Measurements from ENCODE around the gene FBXL17. TPM values are rescaled to one million over a fixed set of nuclear protein-coding genes. Genes with fewer than 3 reads are reported as not detected.

Gene FBXL17
- total RNA-seq, 3 donors from 2014 or later: 22.6 to 31.3 (median 28.8) TPM

DNA sequence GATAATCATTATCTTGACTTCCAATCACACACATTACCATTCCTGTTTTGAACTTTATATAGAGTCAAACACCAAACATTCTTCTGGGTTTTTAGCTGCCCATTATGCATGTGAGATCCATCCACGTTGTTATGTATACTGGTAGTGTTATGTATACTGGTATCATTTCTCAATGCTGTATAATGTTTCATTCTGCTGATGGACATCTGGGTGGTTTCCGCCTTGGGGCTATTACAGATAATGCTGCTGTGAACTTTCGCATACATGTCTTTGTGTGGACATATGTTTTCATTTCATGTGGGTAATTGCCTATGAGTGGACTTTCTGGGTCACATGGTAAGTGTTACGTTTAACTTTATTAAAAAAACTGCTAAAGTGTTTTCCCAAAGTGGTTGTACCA is 493.4 kb downstream of the FBXL17 start:
- DNase-seq (ENCODE audit: low spot score in 2 of 2): no peak
- intact Hi-C loops (cut with DNase I; ENCODE audit: low total_unique reads): no loop called here
- H3K36me3 ChIP-seq: no peaks in the 10 kb centered on the region
- H3K27ac ChIP-seq: no peak overlapping the region
- no peaks in the 10 kb centered on the region for H3K4me1 ChIP-seq
- H3K9me3 ChIP-seq: no peaks in the 10 kb centered on the region
- H3K27me3 ChIP-seq: no peaks in the 10 kb centered on the region
- H3K4me3 ChIP-seq: no peak overlapping the region
- TF ChIP-seq POLR2A (IDR thresholded peaks at IDR 0.05) (no peak), POLR2AphosphoS5 (IDR thresholded peaks at IDR 0.05) (no peak)
- TF ChIP-seq, protein P1, sequence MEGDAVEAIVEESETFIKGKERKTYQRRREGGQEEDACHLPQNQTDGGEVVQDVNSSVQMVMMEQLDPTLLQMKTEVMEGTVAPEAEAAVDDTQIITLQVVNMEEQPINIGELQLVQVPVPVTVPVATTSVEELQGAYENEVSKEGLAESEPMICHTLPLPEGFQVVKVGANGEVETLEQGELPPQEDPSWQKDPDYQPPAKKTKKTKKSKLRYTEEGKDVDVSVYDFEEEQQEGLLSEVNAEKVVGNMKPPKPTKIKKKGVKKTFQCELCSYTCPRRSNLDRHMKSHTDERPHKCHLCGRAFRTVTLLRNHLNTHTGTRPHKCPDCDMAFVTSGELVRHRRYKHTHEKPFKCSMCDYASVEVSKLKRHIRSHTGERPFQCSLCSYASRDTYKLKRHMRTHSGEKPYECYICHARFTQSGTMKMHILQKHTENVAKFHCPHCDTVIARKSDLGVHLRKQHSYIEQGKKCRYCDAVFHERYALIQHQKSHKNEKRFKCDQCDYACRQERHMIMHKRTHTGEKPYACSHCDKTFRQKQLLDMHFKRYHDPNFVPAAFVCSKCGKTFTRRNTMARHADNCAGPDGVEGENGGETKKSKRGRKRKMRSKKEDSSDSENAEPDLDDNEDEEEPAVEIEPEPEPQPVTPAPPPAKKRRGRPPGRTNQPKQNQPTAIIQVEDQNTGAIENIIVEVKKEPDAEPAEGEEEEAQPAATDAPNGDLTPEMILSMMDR (IDR thresholded peaks at IDR 0.05): no peak

DNA sequence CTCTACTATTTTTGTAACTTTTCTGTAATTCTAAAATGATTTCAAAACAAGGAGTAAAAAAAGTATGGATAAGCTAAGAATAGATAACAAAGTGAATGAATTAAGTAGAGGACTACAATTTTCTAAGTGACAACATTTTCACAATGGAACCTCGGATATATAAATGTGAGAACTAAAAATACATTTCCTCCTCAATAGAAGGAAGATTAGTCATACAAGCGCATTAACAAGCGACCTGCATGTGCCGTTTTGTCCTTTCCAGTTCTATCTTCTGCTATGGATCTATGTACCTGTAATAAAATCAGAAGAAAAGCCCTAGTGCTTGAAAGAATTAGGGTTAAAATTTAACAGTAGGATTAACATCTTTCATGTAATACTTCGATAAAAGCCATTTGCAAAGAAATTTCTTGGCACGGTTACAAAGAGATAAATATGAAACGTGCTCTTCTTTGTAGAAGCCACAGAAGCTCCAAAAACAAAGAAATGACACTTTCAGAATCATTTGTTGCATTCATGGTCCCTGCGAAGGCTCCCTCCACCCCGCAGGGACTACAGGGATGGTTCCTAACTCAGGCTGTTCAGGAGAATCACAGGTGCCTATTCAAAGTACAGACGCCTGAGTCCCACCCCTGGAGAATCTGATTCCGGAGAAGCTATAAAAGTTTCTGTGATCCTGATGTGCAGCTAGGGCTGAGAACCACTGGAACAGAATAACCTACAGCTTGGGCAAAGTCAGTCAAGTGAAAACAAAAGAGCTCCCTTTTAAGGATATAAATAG is 494.5 kb downstream of the FBXL17 start:
- Histone ChIP-seq H3K9me3 (no peaks in the 10 kb centered on the region), H3K27me3 (no peaks in the 10 kb centered on the region), H3K4me3 (no peak overlapping the region), H3K27ac (no peak overlapping the region), H3K4me1 (no peaks in the 10 kb centered on the region), H3K36me3 (no peaks in the 10 kb centered on the region)
- DNase-seq (ENCODE audit: low spot score in 2 of 2): no peak
- TF ChIP-seq POLR2A (IDR thresholded peaks at IDR 0.05) (no peak), POLR2AphosphoS5 (IDR thresholded peaks at IDR 0.05) (no peak)
- TF ChIP-seq, protein P1 (IDR thresholded peaks at IDR 0.05): no peak
- intact Hi-C loops (cut with DNase I; ENCODE audit: low total_unique reads): no loop called here

DNA sequence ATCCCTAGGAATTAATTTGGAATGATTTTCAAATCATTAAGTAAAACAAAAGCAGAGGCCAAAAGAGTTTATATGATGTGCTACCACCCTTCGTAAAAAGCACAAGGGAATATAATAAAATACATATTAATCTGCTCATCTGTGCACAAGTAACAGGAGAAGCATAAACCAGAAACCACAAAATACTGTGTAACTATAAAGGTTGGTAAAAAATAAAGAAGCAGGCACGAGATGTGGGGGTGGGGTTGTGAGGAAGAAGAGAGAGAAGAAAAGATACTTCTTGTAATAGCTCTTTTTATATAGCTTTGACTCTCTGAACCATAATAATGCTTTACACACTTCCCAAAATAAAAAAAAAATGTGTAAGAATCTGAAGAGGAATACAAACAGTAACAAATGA is 496.3 kb downstream of the FBXL17 start:
- Histone ChIP-seq H3K27me3 (no peaks in the 10 kb centered on the region), H3K27ac (no peak overlapping the region), H3K36me3 (no peaks in the 10 kb centered on the region), H3K4me1 (no peaks in the 10 kb centered on the region), H3K9me3 (no peaks in the 10 kb centered on the region), H3K4me3 (no peak overlapping the region)
- DNase-seq (ENCODE audit: low spot score in 2 of 2): no peak
- intact Hi-C loops (cut with DNase I; ENCODE audit: low total_unique reads): no loop called here
- no peak for TF ChIP-seq POLR2A (IDR thresholded peaks at IDR 0.05)
- TF ChIP-seq, protein P1 (IDR thresholded peaks at IDR 0.05): no peak
- no peak for TF ChIP-seq POLR2AphosphoS5 (IDR thresholded peaks at IDR 0.05)

DNA sequence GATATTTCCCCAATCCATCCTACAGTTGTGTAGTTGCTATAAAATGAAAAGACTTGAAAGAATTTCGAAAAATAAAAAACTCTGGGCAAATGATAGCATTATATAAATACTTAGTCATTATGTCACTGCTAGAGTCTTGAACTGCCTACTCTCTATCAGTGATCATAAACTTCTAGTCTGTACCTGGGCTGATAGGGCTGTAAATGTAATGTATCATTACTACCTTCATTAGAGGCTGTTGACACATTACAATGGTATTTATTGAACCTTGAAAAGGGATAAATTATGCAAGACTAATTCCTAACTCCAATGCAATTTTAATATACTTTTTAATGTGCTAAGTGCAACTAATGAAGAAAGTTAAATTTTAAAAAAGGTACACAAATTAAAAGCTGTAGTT is 497.0 kb downstream of the FBXL17 start:
- H3K4me1 ChIP-seq: no peaks in the 10 kb centered on the region
- no peak overlapping the region for H3K4me3 ChIP-seq
- H3K36me3 ChIP-seq: no peaks in the 10 kb centered on the region
- intact Hi-C loops (cut with DNase I; ENCODE audit: low total_unique reads): no loop called here
- TF ChIP-seq, protein P1 (IDR thresholded peaks at IDR 0.05): no peak
- TF ChIP-seq POLR2AphosphoS5 (IDR thresholded peaks at IDR 0.05): no peak
- TF ChIP-seq POLR2A (IDR thresholded peaks at IDR 0.05): no peak
- DNase-seq (ENCODE audit: low spot score in 2 of 2): no peak
- no peak overlapping the region for H3K27ac ChIP-seq
- no peaks in the 10 kb centered on the region for H3K9me3 ChIP-seq
- no peaks in the 10 kb centered on the region for H3K27me3 ChIP-seq

DNA sequence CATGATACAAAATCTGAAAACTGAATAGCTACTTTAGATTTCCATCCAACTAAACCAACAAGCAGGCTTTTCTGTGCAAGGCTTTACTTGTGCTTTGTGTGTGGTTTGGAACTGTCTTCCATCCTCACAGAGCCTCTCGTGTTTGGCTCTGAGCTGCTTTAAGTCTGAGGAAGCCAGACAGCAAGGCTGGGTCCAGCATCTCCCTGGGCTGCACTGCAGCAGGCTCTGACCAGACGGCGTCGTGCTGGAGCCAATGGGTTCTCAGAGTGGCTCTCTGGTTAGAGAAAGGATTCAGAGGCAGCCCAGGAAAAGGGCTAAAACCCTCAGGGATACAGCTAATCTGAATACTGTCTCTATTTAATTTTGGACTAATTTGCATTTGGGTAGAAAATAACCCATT is 503.2 kb downstream of the FBXL17 start:
- Histone ChIP-seq H3K9me3 (no peaks in the 10 kb centered on the region), H3K4me1 (no peaks in the 10 kb centered on the region), H3K27ac (no peak overlapping the region), H3K4me3 (no peak overlapping the region), H3K27me3 (no peaks in the 10 kb centered on the region), H3K36me3 (no peaks in the 10 kb centered on the region)
- DNase-seq (ENCODE audit: low spot score in 2 of 2): no peak
- TF ChIP-seq POLR2AphosphoS5 (IDR thresholded peaks at IDR 0.05) (no peak), POLR2A (IDR thresholded peaks at IDR 0.05) (no peak)
- TF ChIP-seq, protein P1 (IDR thresholded peaks at IDR 0.05): no peak
- intact Hi-C loops (cut with DNase I; ENCODE audit: low total_unique reads): no loop called here

Data from breast epithelium (tissue), 4 donors.